GM19452 (cell line): ENCODE measurements around the gene TPP1.

ENCODE experiments used
- ATAC-seq: cut with Tn5 transposase; IDR thresholded peaks from one replicate; pipeline ENCODE4 v1.9.1; 2021; ENCODE audit not compliant: unreplicated experiment

TPP1 gene

DNA sequence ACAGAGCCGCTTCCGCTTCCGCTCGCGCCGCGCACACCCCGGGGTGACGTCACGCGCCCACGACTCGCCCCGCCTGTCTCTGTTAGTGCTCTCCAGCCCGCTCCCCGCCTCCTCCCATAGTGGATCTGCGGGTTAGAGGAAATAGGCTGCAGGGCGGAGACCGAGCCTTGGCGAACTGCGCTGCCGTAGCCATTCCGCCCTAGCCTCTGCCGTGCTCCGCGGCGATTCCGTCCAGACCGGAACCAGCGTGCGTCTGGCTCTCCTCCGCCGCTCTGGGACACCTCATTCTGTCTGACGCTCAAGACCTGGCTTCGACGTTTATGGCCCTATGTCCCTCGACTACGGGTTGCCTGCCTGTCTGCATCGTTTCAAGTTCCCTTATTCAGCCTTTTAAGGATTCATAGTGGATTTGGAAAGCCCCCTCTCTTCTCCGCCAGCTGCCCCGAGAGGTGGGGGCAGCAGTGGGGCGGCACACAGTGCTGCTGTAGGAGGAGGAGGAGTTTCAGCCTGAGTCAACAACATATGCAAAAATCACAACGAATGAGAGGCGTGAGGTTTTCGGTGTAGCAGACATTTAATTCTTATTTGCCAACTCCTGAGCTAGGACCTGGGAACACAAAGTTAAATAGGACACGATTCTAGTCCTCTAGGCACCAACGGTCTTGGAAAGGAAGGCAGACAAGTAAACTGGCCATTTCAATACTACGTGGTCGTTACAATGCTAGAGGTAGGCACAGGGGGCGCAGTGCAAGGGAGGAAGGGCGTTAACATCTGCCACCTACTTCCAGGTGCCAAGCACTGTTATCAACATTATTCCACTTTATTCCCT, 6.8 kb downstream of the TPP1 start, which contains the start of gene TAF10:
TSS of gene TAF10 (minus strand) at position 4 of the 829 bp plus-strand sequence. CDS start 27 bp downstream, outside the sequence.
- ATAC-seq = peak; percentile 91

GRCh38 chr11:6611963-6612212, 7.3 kb downstream of the TPP1 start:
- ATAC-seq = peak; percentile 15

GRCh38 chr11:6611092-6611962, 7.9 kb downstream of the TPP1 start:
- no peak for ATAC-seq

DNA sequence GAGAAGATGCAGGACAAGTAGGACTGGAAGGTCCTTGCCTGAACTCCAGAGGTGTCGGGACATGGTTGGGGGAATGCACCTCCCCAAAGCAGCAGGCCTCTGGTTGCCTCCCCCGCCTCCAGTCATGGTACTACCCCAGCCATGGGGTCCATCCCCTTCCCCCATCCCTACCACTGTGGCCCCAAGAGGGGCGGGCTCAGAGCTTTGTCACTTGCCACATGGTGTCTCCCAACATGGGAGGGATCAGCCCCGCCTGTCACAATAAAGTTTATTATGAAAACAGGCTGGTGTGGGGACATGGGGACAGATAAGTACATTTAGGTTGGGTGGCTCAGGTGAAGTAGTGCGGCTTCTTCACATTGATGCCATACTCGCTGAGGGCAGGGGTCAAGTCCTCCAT, 8.6 kb downstream of the TPP1 start:
- ATAC-seq = no peak

DNA sequence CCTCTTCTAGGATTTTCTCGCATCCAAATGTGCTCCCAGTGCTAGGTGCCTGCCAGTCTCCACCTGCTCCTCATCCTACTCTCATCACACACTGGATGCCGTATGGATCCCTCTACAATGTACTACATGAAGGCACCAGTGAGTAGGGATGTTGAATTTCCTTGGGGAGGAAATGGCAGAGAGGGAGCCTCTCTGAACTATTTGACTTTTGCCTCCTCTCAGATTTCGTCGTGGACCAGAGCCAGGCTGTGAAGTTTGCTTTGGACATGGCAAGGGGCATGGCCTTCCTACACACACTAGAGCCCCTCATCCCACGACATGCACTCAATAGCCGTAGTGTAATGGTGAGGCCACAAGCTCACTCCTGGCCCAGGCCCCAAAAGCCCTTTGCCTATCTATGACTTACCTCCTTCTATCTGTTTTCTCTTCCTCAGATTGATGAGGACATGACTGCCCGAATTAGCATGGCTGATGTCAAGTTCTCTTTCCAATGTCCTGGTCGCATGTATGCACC, 9.7 kb downstream of the TPP1 start:
- ATAC-seq = no peak

GRCh38 chr11:6608726-6609501, 10.3 kb downstream of the TPP1 start:
- ATAC-seq = no peak

DNA sequence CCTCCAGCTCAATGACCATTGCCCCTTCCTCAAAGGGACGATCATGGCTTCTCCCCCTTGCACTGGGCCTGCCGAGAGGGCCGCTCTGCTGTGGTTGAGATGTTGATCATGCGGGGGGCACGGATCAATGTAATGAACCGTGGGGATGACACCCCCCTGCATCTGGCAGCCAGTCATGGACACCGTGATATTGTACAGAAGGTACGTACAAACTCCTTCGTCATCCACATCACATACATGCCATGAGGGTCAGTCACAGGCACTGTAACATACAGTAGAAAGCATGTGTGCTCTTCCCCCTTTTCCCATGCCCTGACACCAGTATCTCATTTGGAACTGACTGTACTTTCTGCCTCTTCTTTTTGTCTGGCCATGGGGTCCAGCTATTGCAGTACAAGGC, 11.2 kb downstream of the TPP1 start:
- no peak for ATAC-seq

DNA sequence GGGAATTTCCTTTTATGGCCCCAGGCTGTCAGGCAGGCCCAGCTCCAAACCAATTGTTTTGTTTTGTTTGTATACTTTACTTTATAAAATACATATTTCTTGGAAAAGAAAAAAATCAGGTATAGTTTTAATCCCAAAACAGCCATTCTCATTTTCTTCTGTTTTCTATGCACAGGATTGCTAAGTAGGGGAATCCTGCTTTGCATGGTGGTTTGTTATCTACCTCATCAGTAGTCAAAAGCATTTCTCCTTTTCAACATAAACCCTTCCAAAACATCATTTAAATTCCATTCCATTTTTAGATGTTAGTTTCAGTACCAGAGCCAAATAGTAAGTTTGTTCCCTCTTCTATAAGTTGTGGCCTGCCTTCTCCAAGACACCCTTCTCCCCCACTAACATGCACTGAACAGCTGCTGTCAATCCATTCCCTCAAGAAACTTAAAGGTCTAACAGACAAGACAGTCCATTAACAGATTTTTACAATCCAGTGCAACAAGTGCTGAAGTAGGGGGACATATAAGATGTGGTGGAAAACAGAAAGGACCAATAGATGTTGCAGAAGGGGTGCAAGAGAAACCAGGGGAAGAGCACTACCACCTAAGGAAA, 11.9 kb downstream of the TPP1 start:
- no peak for ATAC-seq

- ATAC-seq = peak; percentile 41
Observed at GRCh38 chr11:6606471-6607189, 12.6 kb downstream of the TPP1 start.

- no peak for ATAC-seq
Observed at GRCh38 chr11:6604790-6605189, 14.4 kb downstream of the TPP1 start.

DNA sequence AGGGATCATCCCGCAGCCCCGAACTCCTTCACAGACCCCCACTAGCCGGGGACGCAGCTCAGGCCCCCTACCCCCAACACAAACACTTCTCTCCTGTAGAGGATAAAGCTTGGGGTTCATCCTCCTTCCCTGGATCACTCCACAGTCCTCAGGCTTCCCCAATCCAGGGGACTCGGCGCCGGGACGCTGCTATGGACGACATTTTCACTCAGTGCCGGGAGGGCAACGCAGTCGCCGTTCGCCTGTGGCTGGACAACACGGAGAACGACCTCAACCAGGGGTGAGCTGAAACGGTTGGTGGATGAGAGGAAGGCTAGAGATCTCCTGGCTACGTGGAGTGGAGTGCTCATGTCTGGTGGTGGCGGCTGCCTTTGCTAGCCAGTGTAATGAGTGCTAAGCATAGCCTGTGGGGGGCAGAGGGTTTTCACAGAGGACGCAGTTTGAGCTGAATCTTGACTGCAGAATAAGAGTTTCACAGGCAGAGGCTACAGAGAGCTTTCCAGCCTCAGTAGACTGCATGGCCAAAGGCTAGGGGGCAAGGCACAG, 15.1 kb downstream of the TPP1 start:
- ATAC-seq = peak; percentile 36

GRCh38 chr11:6603287-6604080, 15.7 kb downstream of the TPP1 start, which contains the start of the genes ILK and RRP8:
Gene ILK (plus strand): TSS chr11:6603774. CDS start chr11:6604272, 498 bp downstream.
Gene RRP8 (minus strand): TSS chr11:6603616. CDS start chr11:6603502, 114 bp downstream.
- ATAC-seq = peak; percentile 75

DNA sequence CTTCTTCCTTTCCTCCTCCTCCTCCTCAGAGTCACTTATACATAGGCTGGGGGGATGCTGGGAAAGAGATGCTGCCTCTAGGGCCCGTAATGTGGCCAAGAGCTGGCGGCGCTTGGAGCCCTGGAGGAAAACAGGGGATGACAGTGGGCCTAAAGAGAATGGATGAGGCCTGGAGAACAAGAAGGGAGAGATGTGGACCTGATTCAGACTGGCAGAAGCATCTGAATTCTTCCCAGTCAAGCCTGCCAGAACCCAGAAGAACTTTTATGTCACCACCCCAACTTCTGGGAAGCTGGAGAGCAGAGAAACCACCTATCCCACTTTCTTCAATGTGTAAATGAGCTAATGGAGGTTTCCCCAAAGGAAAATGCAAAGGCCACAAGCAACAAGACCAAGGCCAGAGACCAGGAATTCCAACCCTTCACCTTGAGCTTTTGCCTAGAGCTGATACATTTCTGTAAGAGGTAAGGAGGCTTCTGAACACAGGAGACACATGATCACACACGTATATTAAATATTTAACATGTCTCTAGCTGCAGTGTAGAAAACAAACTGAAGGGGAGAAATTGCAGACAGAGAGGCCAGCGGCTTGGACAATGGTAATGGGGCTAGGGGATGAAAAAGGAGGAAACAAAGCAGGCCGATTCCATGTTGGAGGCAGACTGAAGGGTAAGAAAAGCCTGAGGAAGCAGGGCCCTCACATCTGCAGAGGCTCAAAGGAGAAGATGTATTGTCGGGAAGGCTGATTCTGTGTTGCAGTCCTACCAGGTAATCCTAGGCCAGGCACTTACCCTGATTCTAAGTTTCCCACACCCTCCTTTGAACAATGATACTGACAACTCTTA, 16.9 kb downstream of the TPP1 start:
- no peak for ATAC-seq

- ATAC-seq = no peak
Observed at GRCh38 chr11:6601041-6601461, 18.2 kb downstream of the TPP1 start.

DNA sequence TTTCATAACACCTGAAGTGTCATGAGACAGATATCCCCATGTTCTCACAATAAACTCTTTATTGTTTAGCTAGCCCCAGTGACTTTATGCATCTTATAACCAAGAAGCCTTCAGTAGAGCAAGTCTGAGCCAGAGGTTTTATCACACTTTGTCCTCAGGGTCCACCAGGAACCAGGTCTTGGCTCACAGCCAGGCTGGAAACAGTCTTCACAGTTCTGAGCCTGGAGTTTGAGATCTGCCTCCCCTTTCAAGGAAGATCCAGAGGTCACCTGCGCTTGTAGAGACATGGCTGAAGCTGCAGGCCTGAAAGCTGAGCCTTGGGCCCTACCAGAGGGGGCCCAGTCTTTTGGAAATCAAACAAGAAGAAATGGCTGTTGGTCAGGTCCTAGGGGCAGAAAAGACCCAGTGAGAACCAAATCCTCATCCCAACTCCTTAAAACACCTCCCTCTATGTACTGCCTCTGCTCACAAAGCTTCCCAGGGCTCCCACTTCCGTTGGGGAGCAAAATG, 19.3 kb downstream of the TPP1 start:
- no peak for ATAC-seq

DNA sequence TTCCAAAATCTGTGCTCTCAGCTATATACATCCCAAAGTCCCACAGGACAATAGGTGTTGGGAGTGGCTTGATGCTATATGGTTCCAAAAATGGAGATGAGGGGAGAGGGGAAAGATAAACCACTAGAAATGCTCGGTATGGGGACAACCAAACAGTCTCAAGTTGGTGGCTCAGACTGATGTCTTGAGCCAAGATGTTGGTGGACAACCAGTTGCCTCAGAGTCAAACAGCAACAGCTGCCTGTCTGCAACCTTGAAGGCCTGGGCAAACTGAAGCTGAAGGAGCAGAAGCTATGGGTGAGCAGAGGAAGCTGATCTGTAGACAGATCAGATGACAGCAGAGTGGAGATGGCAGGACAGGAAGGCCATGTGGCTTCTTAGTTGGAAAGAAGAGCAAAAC, 19.8 kb downstream of the TPP1 start:
- no peak for ATAC-seq

GRCh38 chr11:6598555-6598954, 20.7 kb downstream of the TPP1 start:
- ATAC-seq = no peak
